Gastrocnemius medialis (tissue), 4 donors: Measurements from ENCODE around the gene KLHL6. TPM values are rescaled to one million over a fixed set of nuclear protein-coding genes. Genes with fewer than 3 reads are reported as not detected.

Source experiments
- ATAC-seq, 2 donors: fragments of 150-250 bp; one replicate each; pipeline ENCODE4 v1.9.1; 2016
- DNase-seq, 2 donors: peaks; one replicate each; pipeline ENCODE4 v3.0.0-alpha.2; 2019
- H3K27ac ChIP-seq, 4 donors: fragments of 200-600 bp; sonication (generic); 1 replicate in 1 of 4; 2 replicates in 3 of 4; pipeline ENCODE4 v1.5.1; 2016 to 2018; ENCODE audit warnings: mild to moderate bottlenecking in 2 of 4, moderate library complexity in 1 of 4
- H3K27me3 ChIP-seq, 3 donors: fragments of 200-600 bp; sonication (generic) in 2 of 3; 1 replicate in 1 of 3; 2 replicates in 2 of 3; pipeline versions ENCODE4 v1.5.1 to v1.6.0; 2016 to 2019; ENCODE audit warnings: mild to moderate bottlenecking in 1 of 3, moderate library complexity in 1 of 3
- H3K36me3 ChIP-seq, 2 donors: fragments of 200-600 bp; sonication (generic) in 1 of 2; one replicate each; pipeline ENCODE4 v1.5.1; 2017 to 2018
- H3K4me1 ChIP-seq, 2 donors: fragments of 200-600 bp; sonication (generic) in 1 of 2; one replicate each; pipeline ENCODE4 v1.5.1; 2016 to 2017; ENCODE audit warnings: mild to moderate bottlenecking in 2 of 2
- H3K4me3 ChIP-seq, 4 donors: fragments of 200-600 bp; sonication (generic) in 3 of 4; 1 replicate in 1 of 4; 2 replicates in 3 of 4; pipeline ENCODE4 v1.5.1; 2016 to 2019; ENCODE audit warnings: mild to moderate bottlenecking in 2 of 4
- H3K9me3 ChIP-seq, 3 donors: fragments of 200-600 bp; sonication (generic) in 2 of 3; 1 replicate in 1 of 3; 2 replicates in 2 of 3; pipeline ENCODE4 v1.5.1; 2016 to 2019
- CTCF ChIP-seq, 5 experiments: fragments of 450-650 bp in 3 of 5; fragments of 200-600 bp in 2 of 5; sonication (generic) in 2 of 5; IDR thresholded peaks in 4 of 5; conservative IDR thresholded peaks in 1 of 5; 1 replicate in 4 of 5; 2 replicates in 1 of 5; pipeline ENCODE4 v1.5.1; 2016 to 2019; ENCODE audit warnings: antibody characterized with exemption in 5 of 5, mild to moderate bottlenecking in 3 of 5, moderate library complexity in 3 of 5
- POLR2A ChIP-seq, 2 donors: fragments of 450-650 bp; IDR thresholded peaks; one replicate each; pipeline ENCODE4 v1.6.1; 2017; ENCODE audit warnings: antibody characterized with exemption in 2 of 2, mild to moderate bottlenecking in 2 of 2, moderate library complexity in 2 of 2
- in situ Hi-C, 4 donors: fragments of 200-750 bp; cut with MboI; loops; one replicate each; pipeline versions ENCODE4 v1.15.0 to v1.8.0; 2017; ENCODE audit warnings: low sequenced_read_pairs in 4 of 4
- intact Hi-C: fragments of 100-400 bp; cut with DNase I; formaldehyde crosslinking; loops from one replicate; pipeline ENCODE4 v1.15.1; 2023; ENCODE audit warnings: low total_unique reads
- total RNA-seq, 4 donors: library from RNA; depleted of rRNA; stranded (reverse); fragments of >200 nt; gene quantifications; one replicate each; pipeline versions ENCODE4 v1.1.0 to v1.2.3, GENCODE V29; 2016

KLHL6 gene
- under 1 TPM; 0.15 to 0.31 (median 0.30) TPM for total RNA-seq

- peak; percentile 9 to 20 for TF ChIP-seq POLR2A (IDR thresholded peaks at IDR 0.05)
- no peak for TF ChIP-seq CTCF (IDR thresholded peaks at IDR 0.05 in 4 of 5, conservative IDR thresholded peaks at IDR 0.05 in 1 of 5)
- peak within 1 kb of the TSS in 1 of 4 donors; percentile 16 for H3K4me3 ChIP-seq
These were observed at the start of gene KLHL6 for GRCh38 chr3:183555541-183556081. Gene KLHL6, minus strand, starts transcription at chr3:183555706. Its CDS starts 53 bp downstream, at chr3:183555653.

GRCh38 chr3:183597959-183598358, 42.5 kb upstream of the KLHL6 start:
- Histone ChIP-seq H3K4me3 (no peak overlapping the region), H3K4me1 (no peaks in the 10 kb centered on the region), H3K27me3 (no peaks in the 10 kb centered on the region), H3K27ac (no peak overlapping the region), H3K36me3 (no peaks in the 10 kb centered on the region), H3K9me3 (no peaks in the 10 kb centered on the region)
- no peak for DNase-seq
- ATAC-seq: no peak
- intact Hi-C loops (no loop called here), in situ Hi-C loops (no loop called here)
- TF ChIP-seq POLR2A (IDR thresholded peaks at IDR 0.05) (no peak), CTCF (IDR thresholded peaks at IDR 0.05 in 4 of 5, conservative IDR thresholded peaks at IDR 0.05 in 1 of 5) (no peak)

More at GRCh38 chr3:183555541-183556081, at the start of gene KLHL6:
- intact Hi-C loops: no loop called here
- in situ Hi-C loops: no loop called here
- DNase-seq (no peak), ATAC-seq (peak in 1 of 2 donors; percentile 64)
- Histone ChIP-seq H3K4me1 (peaks cover 4 to 11% of the 10 kb centered on the region in 2 donors), H3K9me3 (no peaks in the 10 kb centered on the region), H3K27ac (peak within 1 kb of the TSS; percentile 37 to 64 (median 56)), H3K27me3 (no peaks in the 10 kb centered on the region), H3K36me3 (no peaks in the 10 kb centered on the region)

GRCh38 chr3:183594636-183595035, 39.1 kb upstream of the KLHL6 start:
- Histone ChIP-seq H3K4me3 (no peak overlapping the region), H3K36me3 (no peaks in the 10 kb centered on the region), H3K4me1 (no peaks in the 10 kb centered on the region), H3K27ac (no peak overlapping the region), H3K27me3 (no peaks in the 10 kb centered on the region), H3K9me3 (no peaks in the 10 kb centered on the region)
- ATAC-seq (no peak), DNase-seq (no peak)
- in situ Hi-C loops: no loop called here
- TF ChIP-seq CTCF (IDR thresholded peaks at IDR 0.05 in 4 of 5, conservative IDR thresholded peaks at IDR 0.05 in 1 of 5) (no peak), POLR2A (IDR thresholded peaks at IDR 0.05) (no peak)
- intact Hi-C loops: no loop called here

- Histone ChIP-seq H3K27me3 (no peaks in the 10 kb centered on the region), H3K27ac (no peak overlapping the region), H3K4me3 (no peak overlapping the region), H3K36me3 (no peaks in the 10 kb centered on the region), H3K9me3 (no peaks in the 10 kb centered on the region), H3K4me1 (no peaks in the 10 kb centered on the region)
- intact Hi-C loops: no loop called here
- ATAC-seq: no peak
- no peak for DNase-seq
- TF ChIP-seq CTCF (IDR thresholded peaks at IDR 0.05 in 4 of 5, conservative IDR thresholded peaks at IDR 0.05 in 1 of 5) (no peak), POLR2A (IDR thresholded peaks at IDR 0.05) (no peak)
- in situ Hi-C loops: no loop called here
These were observed 37.3 kb upstream of the KLHL6 start for GRCh38 chr3:183592821-183593220.
